Spleen (tissue), 11 donors: ENCODE data around the gene PTPRE. TPM values are rescaled to one million over a fixed set of nuclear protein-coding genes. Genes with fewer than 3 reads are reported as not detected.

Experiments used
- DNase-seq: peaks from one replicate; pipeline ENCODE4 v3.0.0-alpha.2; 2020
- H3K27ac ChIP-seq, 8 donors: fragments of 200-600 bp; sonication (generic) in 7 of 8; 1 replicate in 4 of 8; 2 replicates in 4 of 8; pipeline versions ENCODE4 v1.5.0 to v1.8.0; 2016 to 2021; ENCODE audit warnings: inconsistent platforms in 4 of 8, mild to moderate bottlenecking in 4 of 8, moderate library complexity in 1 of 8
- H3K27me3 ChIP-seq, 7 donors: fragments of 200-600 bp; sonication (generic) in 6 of 7; replicated peaks in 1 of 7; 1 replicate in 4 of 7; 2 replicates in 3 of 7; pipeline versions ENCODE4 v1.5.0 to v1.8.0; 2016 to 2021; ENCODE audit warnings: inconsistent platforms in 3 of 7, mild to moderate bottlenecking in 1 of 7
- H3K36me3 ChIP-seq, 6 donors: fragments of 200-600 bp; sonication (generic) in 5 of 6; 1 replicate in 4 of 6; 2 replicates in 2 of 6; pipeline versions ENCODE4 v1.5.0 to v1.8.0; 2016 to 2021; ENCODE audit warnings: inconsistent platforms in 2 of 6
- H3K4me1 ChIP-seq, 6 donors: fragments of 200-600 bp; sonication (generic) in 5 of 6; 1 replicate in 3 of 6; 2 replicates in 3 of 6; pipeline versions ENCODE4 v1.5.0 to v1.8.0; 2016 to 2021; ENCODE audit warnings: inconsistent platforms in 3 of 6
- H3K4me3 ChIP-seq, 8 donors: fragments of 200-600 bp; sonication (generic) in 7 of 8; 1 replicate in 4 of 8; 2 replicates in 4 of 8; pipeline versions ENCODE4 v1.5.0 to v1.8.0; 2016 to 2021; ENCODE audit warnings: inconsistent platforms in 4 of 8, mild to moderate bottlenecking in 4 of 8, moderate library complexity in 2 of 8
- H3K9me3 ChIP-seq, 8 donors: fragments of 200-600 bp; sonication (generic) in 7 of 8; 1 replicate in 4 of 8; 2 replicates in 4 of 8; pipeline versions ENCODE4 v1.5.0 to v1.8.0; 2016 to 2021; ENCODE audit warnings: inconsistent platforms in 4 of 8
- CTCF ChIP-seq, 11 experiments: fragments of 200-600 bp in 7 of 11; fragments of 450-650 bp in 4 of 11; sonication (generic) in 4 of 11; IDR thresholded peaks in 8 of 11; conservative IDR thresholded peaks in 3 of 11; 1 replicate in 7 of 11; 2 replicates in 4 of 11; pipeline versions ENCODE4 v1.4.0 to v1.8.0; 2016 to 2021; ENCODE audit warnings: antibody characterized with exemption in 11 of 11, inconsistent platforms in 4 of 11, mild to moderate bottlenecking in 1 of 11
- POLR2A ChIP-seq, 3 donors: fragments of 450-650 bp; IDR thresholded peaks; one replicate each; pipeline ENCODE4 v1.5.1; 2017; ENCODE audit warnings: antibody characterized with exemption in 3 of 3, mild to moderate bottlenecking in 1 of 3
- POLR2AphosphoS5 ChIP-seq, 3 donors: sonication (generic); formaldehyde crosslinking; IDR thresholded peaks; one replicate each; pipeline ENCODE4 v1.5.1; 2017; ENCODE audit warnings: antibody characterized with exemption in 3 of 3
- WGBS, 5 donors: extraction: QIAGEN DNeasy Blood & Tissue Kit in 3 of 5; methylation state at CpG; one replicate each; pipeline versions ENCODE4 v1.1.5 to v1.1.7; 2013 to 2018; 5-methylcytosine and 5-hydroxymethylcytosine counted together
- intact Hi-C: fragments of 100-400 bp; cut with DNase I; formaldehyde crosslinking; loops from one replicate; pipeline ENCODE4 v1.15.0; 2023; ENCODE audit warnings: low total_unique reads
- polyA plus RNA-seq, 3 donors: library from polyadenylated mRNA; stranded (reverse); fragments of 200-250 nt; gene quantifications; one replicate each; pipeline ENCODE4 v1.2.1, GENCODE V29; 2013
- total RNA-seq, 7 donors: library from RNA; depleted of rRNA in 3 of 7; stranded (reverse); fragments of >200 nt in 3 of 7; fragmentation: NEBNext Ultra II Directional in 4 of 7; extraction: Animal tissue kit (Norgen Biotek cat#: 25700) in 4 of 7; gene quantifications; one replicate each; pipeline versions ENCODE4 v1.1.0 to v1.2.1, GENCODE V29; 2016 to 2021
- donor health status: healthy with polysubstance abuse.
- donor health status: DM: no; HTN: no; CAD: no; lungs with moderate emphysema.
- donor health status: DM: no; HTN: no; CAD: no.
- donor health status: Bipolar disorder and iron deficiency.
- donor health status: healthy.
- donor health status: DM: no; HTN: no; CAD: no.
- donor health status: DM: yes; HTN: yes; CAD: no.

PTPRE gene
- total and polyA plus RNA-seq, 10 donors, result 6.2 to 133 (median 70.2) TPM

DNA sequence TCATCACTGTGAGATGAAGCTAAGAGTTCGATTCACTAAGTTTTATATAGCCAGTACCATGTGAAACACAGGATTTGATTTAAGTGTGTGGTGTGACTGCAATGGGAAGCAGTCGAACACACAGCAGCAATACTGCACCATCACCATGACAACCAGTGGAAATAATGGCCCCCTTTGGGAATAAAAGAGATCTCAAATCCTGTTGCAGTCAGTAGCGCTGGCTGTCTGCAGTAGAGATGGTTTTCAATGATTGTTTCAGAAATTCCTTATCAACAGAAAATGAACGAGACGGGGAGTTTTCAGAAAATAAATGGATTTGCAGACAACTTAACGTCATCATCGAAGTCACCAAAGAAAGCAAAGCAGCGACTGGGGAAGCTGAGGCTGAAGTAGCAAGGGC lies 91.0 kb downstream of the PTPRE start:
- WGBS, 5 donors, result 79 to 85% (median 81%) methylated on average over 8 of the region's 8 CpGs
- TF ChIP-seq POLR2AphosphoS5 (IDR thresholded peaks at IDR 0.05) (no peak), POLR2A (IDR thresholded peaks at IDR 0.05) (no peak), CTCF (IDR thresholded peaks at IDR 0.05 in 8 of 11, conservative IDR thresholded peaks at IDR 0.05 in 3 of 11) (no peak)
- Histone ChIP-seq H3K4me1 (peaks cover 0 to 52% (median 22%) of the 10 kb centered on the region in 6 donors), H3K9me3 (no peaks in the 10 kb centered on the region), H3K27me3 (no peaks in the 10 kb centered on the region), H3K27ac (no peak overlapping the region), H3K4me3 (no peak overlapping the region), H3K36me3 (no peaks in the 10 kb centered on the region)
- no peak for DNase-seq
- intact Hi-C loops, result no loop called here

DNA sequence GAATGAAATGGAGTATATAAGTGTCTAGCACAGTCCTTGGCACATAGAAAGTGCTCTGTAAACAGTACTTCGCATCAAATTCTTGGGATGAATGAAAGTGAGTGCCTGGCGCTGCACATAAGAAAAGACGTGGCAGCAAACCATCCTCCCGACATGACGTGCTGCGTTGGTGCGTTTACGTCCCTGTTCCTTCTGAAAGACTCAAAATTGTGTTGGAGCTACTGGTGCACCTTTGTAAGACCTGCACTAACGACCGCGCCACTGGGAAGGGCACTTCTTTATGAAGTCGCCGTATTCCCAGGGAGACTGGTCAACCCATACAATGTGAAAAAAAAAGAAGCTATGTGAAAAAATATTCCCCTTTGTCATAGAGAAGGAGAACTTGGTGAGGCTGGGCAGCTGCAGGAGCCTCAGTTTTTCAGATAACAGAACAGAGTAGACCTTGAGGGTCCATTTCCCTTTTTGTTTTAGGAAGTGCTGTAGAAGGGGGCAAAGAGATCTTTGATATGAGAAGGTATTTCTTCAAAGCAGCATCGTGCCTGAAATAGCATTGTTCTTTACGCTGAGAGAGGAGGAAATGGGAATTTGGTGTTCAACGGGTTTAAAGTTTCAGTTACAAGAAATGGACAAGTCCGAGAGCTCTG lies 91.7 kb downstream of the PTPRE start:
- Histone ChIP-seq H3K4me3 (no peak overlapping the region), H3K4me1 (peaks cover 0 to 52% (median 22%) of the 10 kb centered on the region in 6 donors), H3K36me3 (no peaks in the 10 kb centered on the region), H3K9me3 (no peaks in the 10 kb centered on the region), H3K27me3 (no peaks in the 10 kb centered on the region), H3K27ac (no peak overlapping the region)
- WGBS, 5 donors, result 67 to 73% (median 71%) methylated on average over 17 of the region's 17 CpGs
- no peak for TF ChIP-seq CTCF (IDR thresholded peaks at IDR 0.05 in 8 of 11, conservative IDR thresholded peaks at IDR 0.05 in 3 of 11)
- TF ChIP-seq POLR2AphosphoS5 (IDR thresholded peaks at IDR 0.05), result no peak
- TF ChIP-seq POLR2A (IDR thresholded peaks at IDR 0.05), result no peak
- intact Hi-C loops, result no loop called here
- no peak for DNase-seq

DNA sequence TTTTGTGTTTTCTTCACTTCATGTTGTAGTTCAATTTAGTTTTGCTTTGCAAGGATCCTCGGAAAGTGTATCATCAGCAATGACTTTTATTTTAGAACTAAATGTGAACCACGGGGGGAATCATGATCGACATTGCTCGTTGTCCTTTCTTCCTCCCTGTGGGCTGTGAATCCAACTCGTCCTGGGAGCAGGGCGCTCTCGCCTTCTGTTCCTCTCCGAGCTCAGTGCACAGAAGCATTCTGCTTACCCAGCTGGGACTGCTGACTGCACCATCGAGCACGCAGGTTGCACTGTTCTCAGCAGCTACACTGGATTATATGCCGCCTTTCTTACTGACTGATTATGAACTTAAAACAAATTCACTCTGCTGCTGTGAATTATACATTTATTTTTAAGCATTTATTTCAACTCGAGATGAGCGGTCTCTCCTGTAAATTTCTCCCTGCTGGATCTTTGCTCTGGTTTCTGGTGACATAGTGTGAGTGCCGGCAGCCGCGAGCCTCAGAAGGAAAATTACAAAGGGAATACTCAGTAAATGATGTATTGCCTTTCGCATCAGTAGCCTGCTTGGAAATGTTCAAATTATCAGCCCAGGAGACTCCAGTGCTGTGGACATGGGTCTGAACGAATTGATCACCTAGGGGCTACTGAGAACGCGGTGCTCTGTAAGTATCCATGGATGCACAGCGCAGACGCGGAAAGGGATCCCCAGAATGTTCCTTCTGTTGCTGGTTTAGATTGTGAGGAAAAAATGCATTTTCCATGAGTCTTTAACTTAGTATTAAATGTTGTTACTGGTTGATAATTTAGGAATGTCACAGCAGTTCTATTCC lies 92.6 kb downstream of the PTPRE start:
- DNase-seq, result no peak
- 75 to 84% (median 82%) methylated on average over 23 of the region's 23 CpGs for WGBS, 5 donors
- Histone ChIP-seq H3K36me3 (no peaks in the 10 kb centered on the region), H3K4me3 (no peak overlapping the region), H3K4me1 (peaks cover 0 to 52% (median 22%) of the 10 kb centered on the region in 6 donors), H3K9me3 (no peaks in the 10 kb centered on the region), H3K27ac (no peak overlapping the region), H3K27me3 (no peaks in the 10 kb centered on the region)
- intact Hi-C loops, result no loop called here
- no peak for TF ChIP-seq CTCF (IDR thresholded peaks at IDR 0.05 in 8 of 11, conservative IDR thresholded peaks at IDR 0.05 in 3 of 11)
- TF ChIP-seq POLR2AphosphoS5 (IDR thresholded peaks at IDR 0.05), result no peak
- TF ChIP-seq POLR2A (IDR thresholded peaks at IDR 0.05), result no peak
